WTC11 (cell line): Measurements from ENCODE around the gene LRRFIP2. TPM values are rescaled to one million over a fixed set of nuclear protein-coding genes. Genes with fewer than 3 reads are reported as not detected.
A peak's percentile ranks its signal among the peaks of the same experiment; 100 is the strongest.

Experiments used
- ATAC-seq: fragments of 200-7000 bp; cut with Tn5 transposase; 2 replicates; pipeline ENCODE4 v1.10.0; 2021; ENCODE audit warnings: mild to moderate bottlenecking, moderate library complexity
- CTCF ChIA-PET: fragments of 300-600 bp; sonication (Branson Sonifier 250); formaldehyde crosslinking; loops from one replicate; lab custom pipeline; 2021; ENCODE audit warnings: antibody characterized with exemption; lab: Charles Lee
- POLR2A ChIA-PET: fragments of 350-600 bp; sonication (Branson Sonifier 250); formaldehyde crosslinking; loops from one replicate; lab custom pipeline; 2021; ENCODE audit warnings: antibody characterized with exemption; lab: Charles Lee
- DNase-seq: peaks from one replicate; pipeline ENCODE4 v3.0.0; 2021; ENCODE audit warnings: low spot score
- H3K27ac Mint-ChIP-seq: 2 replicates; pipeline ENCODE4 v1.8.0; 2021; ENCODE audit warnings: mixed read lengths
- H3K27me3 Mint-ChIP-seq: 2 replicates; pipeline ENCODE4 v1.8.0; 2021; ENCODE audit warnings: low read depth, mild to moderate bottlenecking, moderate library complexity, mixed read lengths
- H3K36me3 Mint-ChIP-seq: 2 replicates; pipeline ENCODE4 v1.8.0; 2021; ENCODE audit warnings: mixed read lengths
- H3K4me1 Mint-ChIP-seq: 2 replicates; pipeline ENCODE4 v1.8.0; 2022; ENCODE audit warnings: mixed read lengths
- H3K4me3 Mint-ChIP-seq: 2 replicates; pipeline ENCODE4 v1.8.0; 2021; ENCODE audit warnings: mild to moderate bottlenecking, moderate library complexity, mixed read lengths
- H3K9me3 Mint-ChIP-seq: 2 replicates; pipeline ENCODE4 v1.8.0; 2021; ENCODE audit warnings: mixed read lengths
- ELF4 ChIP-seq: sonication (generic); formaldehyde crosslinking; IDR thresholded peaks from 2 replicates; pipeline ENCODE4 v1.8.1; 2022; ENCODE audit warnings: low read depth, mild to moderate bottlenecking, moderate library complexity, missing genetic modification reagents
- FOXK1 ChIP-seq: sonication (generic); formaldehyde crosslinking; IDR thresholded peaks from 2 replicates; pipeline ENCODE4 v1.8.0; 2022; ENCODE audit warnings: mild to moderate bottlenecking, moderate library complexity, missing genetic modification reagents
- GABPB1 ChIP-seq: sonication (generic); formaldehyde crosslinking; IDR thresholded peaks from 2 replicates; pipeline ENCODE4 v1.8.1; 2023; ENCODE audit warnings: mild to moderate bottlenecking, missing genetic modification reagents
- GRHL2 ChIP-seq: fragments of 250-450 bp; sonication (Bioruptor Pico); IDR thresholded peaks from 2 replicates; pipeline ENCODE4 v1.8.0; 2022; ENCODE audit warnings: mild to moderate bottlenecking, moderate library complexity; ENCODE audit not compliant: insufficient replicate concordance, severe bottlenecking
- HMGA2 ChIP-seq: fragments of 250-450 bp; sonication (Bioruptor Pico); IDR thresholded peaks from 2 replicates; pipeline ENCODE4 v1.4.0; 2021; ENCODE audit warnings: mild to moderate bottlenecking, moderate library complexity
- NFYB ChIP-seq: sonication (generic); formaldehyde crosslinking; conservative IDR thresholded peaks from 2 replicates; pipeline ENCODE4 v1.8.0; 2022; ENCODE audit warnings: low read depth, missing genetic modification reagents
- PRRX2 ChIP-seq: fragments of 250-450 bp; sonication (Bioruptor Pico); IDR thresholded peaks from 2 replicates; pipeline ENCODE4 v1.8.0; 2021; ENCODE audit warnings: mild to moderate bottlenecking
- RORB ChIP-seq: fragments of 250-450 bp; sonication (Bioruptor Pico); IDR thresholded peaks from 2 replicates; pipeline ENCODE4 v1.9.0; 2021; ENCODE audit warnings: mild to moderate bottlenecking
- SOX15 ChIP-seq: fragments of 250-450 bp; sonication (Bioruptor Pico); IDR thresholded peaks from 2 replicates; pipeline ENCODE4 v1.9.0; 2021; ENCODE audit warnings: mild to moderate bottlenecking
- ZNF121 ChIP-seq: sonication (generic); formaldehyde crosslinking; IDR thresholded peaks from 2 replicates; pipeline ENCODE4 v1.8.0; 2023; ENCODE audit warnings: missing genetic modification reagents
- ZNF138 ChIP-seq: sonication (generic); formaldehyde crosslinking; conservative IDR thresholded peaks from 2 replicates; pipeline ENCODE4 v1.8.1; 2022; ENCODE audit warnings: mild to moderate bottlenecking, moderate library complexity, missing genetic modification reagents
- ZNF263 ChIP-seq: sonication (generic); formaldehyde crosslinking; IDR thresholded peaks from 2 replicates; pipeline ENCODE4 v1.8.1; 2022; ENCODE audit warnings: low read depth, mild to moderate bottlenecking, moderate library complexity, missing genetic modification reagents
- total RNA-seq: library from RNA; stranded (reverse); gene quantifications from 3 replicates; pipeline ENCODE4 v1.2.3, GENCODE V29; 2021
- TF ChIP-seq, protein P1 (sequence below): sonication (generic); formaldehyde crosslinking; IDR thresholded peaks from 2 replicates; pipeline ENCODE4 v1.8.1; 2023; ENCODE audit warnings: mild to moderate bottlenecking, missing genetic modification reagents, borderline replicate concordance
- TF ChIP-seq, protein P2 (sequence below): sonication (generic); formaldehyde crosslinking; IDR thresholded peaks from 2 replicates; pipeline ENCODE4 v1.8.1; 2022; ENCODE audit warnings: missing genetic modification reagents, borderline replicate concordance
- TF ChIP-seq, protein P3 (sequence below): sonication (generic); formaldehyde crosslinking; IDR thresholded peaks from 2 replicates; pipeline ENCODE4 v1.8.0; 2023; ENCODE audit warnings: mild to moderate bottlenecking, missing genetic modification reagents
- TF ChIP-seq, protein P4 (sequence below): sonication (generic); formaldehyde crosslinking; IDR thresholded peaks from 2 replicates; pipeline ENCODE4 v1.8.0; 2022; ENCODE audit warnings: mild to moderate bottlenecking, missing genetic modification reagents
- TF ChIP-seq, protein P5 (sequence below): sonication (generic); formaldehyde crosslinking; conservative IDR thresholded peaks from 2 replicates; pipeline ENCODE4 v1.8.1; 2023; ENCODE audit warnings: mild to moderate bottlenecking, low read depth, missing genetic modification reagents, moderate library complexity
- TF ChIP-seq, protein P6 (sequence below): sonication (generic); formaldehyde crosslinking; IDR thresholded peaks from 2 replicates; pipeline ENCODE4 v1.8.0; 2023; ENCODE audit warnings: missing genetic modification reagents
- TF ChIP-seq, protein P7 (sequence below): fragments of 250-450 bp; sonication (Bioruptor Pico); IDR thresholded peaks from 2 replicates; pipeline ENCODE4 v1.8.0; 2021; ENCODE audit warnings: mild to moderate bottlenecking

The LRRFIP2 gene
- total RNA-seq, 1 experiment from 2014 or later = 23.7 TPM

DNA sequence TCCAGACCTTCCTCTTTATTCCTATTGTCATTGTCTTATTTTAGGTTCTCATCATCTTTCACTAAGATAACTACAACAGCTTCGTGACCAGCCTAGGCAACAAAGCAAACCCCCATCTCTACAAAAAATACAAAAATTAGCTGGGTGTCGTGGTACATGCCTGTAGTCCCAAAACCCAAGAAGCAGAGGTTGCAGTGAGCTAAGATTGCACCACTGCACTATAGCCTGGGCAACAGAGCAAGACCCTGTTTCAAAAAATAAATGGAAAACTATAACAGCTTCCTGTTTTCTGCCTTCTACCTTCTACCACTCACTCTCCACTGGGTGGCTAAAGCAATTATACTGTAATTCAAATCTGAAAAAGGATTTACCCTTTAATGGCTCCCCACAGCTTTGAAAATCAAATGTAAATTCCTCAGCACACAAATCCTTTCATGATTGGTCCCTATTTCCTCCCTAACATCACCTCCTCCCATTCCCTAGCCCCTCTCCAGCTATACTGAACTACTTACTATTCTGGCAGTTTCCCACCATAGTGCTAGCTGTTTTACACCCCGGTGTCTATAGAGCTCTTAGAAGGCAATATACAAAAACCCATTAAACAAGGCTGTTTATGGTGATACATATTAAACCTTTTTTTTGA is 33.4 kb downstream of the LRRFIP2 start:
- H3K9me3 Mint-ChIP-seq = no peaks in the 10 kb centered on the region
- TF ChIP-seq, protein P1, sequence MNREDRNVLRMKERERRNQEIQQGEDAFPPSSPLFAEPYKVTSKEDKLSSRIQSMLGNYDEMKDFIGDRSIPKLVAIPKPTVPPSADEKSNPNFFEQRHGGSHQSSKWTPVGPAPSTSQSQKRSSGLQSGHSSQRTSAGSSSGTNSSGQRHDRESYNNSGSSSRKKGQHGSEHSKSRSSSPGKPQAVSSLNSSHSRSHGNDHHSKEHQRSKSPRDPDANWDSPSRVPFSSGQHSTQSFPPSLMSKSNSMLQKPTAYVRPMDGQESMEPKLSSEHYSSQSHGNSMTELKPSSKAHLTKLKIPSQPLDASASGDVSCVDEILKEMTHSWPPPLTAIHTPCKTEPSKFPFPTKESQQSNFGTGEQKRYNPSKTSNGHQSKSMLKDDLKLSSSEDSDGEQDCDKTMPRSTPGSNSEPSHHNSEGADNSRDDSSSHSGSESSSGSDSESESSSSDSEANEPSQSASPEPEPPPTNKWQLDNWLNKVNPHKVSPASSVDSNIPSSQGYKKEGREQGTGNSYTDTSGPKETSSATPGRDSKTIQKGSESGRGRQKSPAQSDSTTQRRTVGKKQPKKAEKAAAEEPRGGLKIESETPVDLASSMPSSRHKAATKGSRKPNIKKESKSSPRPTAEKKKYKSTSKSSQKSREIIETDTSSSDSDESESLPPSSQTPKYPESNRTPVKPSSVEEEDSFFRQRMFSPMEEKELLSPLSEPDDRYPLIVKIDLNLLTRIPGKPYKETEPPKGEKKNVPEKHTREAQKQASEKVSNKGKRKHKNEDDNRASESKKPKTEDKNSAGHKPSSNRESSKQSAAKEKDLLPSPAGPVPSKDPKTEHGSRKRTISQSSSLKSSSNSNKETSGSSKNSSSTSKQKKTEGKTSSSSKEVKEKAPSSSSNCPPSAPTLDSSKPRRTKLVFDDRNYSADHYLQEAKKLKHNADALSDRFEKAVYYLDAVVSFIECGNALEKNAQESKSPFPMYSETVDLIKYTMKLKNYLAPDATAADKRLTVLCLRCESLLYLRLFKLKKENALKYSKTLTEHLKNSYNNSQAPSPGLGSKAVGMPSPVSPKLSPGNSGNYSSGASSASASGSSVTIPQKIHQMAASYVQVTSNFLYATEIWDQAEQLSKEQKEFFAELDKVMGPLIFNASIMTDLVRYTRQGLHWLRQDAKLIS = no peak
- peak; percentile 74; the same call in 1 of the 2 replicates for TF ChIP-seq ZNF121 (CRISPR knock-in tag)
- no peak for TF ChIP-seq ZNF263 (CRISPR knock-in tag)
- CTCF ChIA-PET = interaction anchor here (1.0 kb wide), 1 partner anchor 73 kb away, joined by 3 read pairs; no protein-coding TSS in a partner anchor
- ATAC-seq (peak; percentile 86), DNase-seq (no peak)
- no peaks in the 10 kb centered on the region for H3K4me1 Mint-ChIP-seq
- H3K36me3 Mint-ChIP-seq = peaks cover 8% of the 10 kb centered on the region
- POLR2A ChIA-PET = interaction anchor here (0.7 kb wide), 1 partner anchor 60 kb away, joined by 5 read pairs; no protein-coding TSS in a partner anchor
- no peak overlapping the region for H3K4me3 Mint-ChIP-seq
- H3K27ac Mint-ChIP-seq = no peak overlapping the region
- no peaks in the 10 kb centered on the region for H3K27me3 Mint-ChIP-seq

DNA sequence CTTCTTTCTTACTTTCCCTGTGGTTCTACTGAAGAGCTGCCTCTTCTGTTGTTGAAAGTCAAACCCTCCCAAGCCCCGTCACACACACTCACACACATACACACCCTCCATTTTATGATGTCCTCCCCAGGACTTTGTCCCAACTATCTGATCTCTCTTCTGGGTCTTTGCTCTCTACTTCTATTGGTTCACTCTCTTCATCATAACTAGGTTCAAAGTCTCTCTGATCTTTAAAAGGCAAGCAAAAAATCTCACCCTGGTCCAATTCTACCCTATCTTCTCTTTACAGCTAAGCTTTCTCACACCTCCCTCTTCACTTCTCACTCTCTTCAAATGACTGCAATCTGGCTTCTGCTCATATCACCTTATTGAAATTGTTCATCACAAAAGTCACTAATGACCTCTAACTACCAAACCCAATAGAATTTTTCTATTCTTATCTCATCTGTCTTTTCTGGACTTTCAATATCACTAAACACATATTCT is 34.8 kb downstream of the LRRFIP2 start:
- Mint-ChIP-seq H3K4me1 (no peaks in the 10 kb centered on the region), H3K27ac (no peak overlapping the region), H3K4me3 (no peak overlapping the region), H3K36me3 (peaks cover 8% of the 10 kb centered on the region), H3K27me3 (no peaks in the 10 kb centered on the region), H3K9me3 (no peaks in the 10 kb centered on the region)
- no peak for ATAC-seq
- TF ChIP-seq FOXK1 (CRISPR knock-in tag) (no peak), GRHL2 (CRISPR knock-in tag) (no peak), PRRX2 (no peak), RORB (CRISPR knock-in tag) (no peak), SOX15 (CRISPR knock-in tag) (no peak), GABPB1 (no peak), NFYB (CRISPR knock-in tag) (no peak), ELF4 (no peak), ZNF138 (no peak), HMGA2 (CRISPR knock-in tag) (no peak), ZNF263 (CRISPR knock-in tag) (no peak)
- TF ChIP-seq, protein P2, sequence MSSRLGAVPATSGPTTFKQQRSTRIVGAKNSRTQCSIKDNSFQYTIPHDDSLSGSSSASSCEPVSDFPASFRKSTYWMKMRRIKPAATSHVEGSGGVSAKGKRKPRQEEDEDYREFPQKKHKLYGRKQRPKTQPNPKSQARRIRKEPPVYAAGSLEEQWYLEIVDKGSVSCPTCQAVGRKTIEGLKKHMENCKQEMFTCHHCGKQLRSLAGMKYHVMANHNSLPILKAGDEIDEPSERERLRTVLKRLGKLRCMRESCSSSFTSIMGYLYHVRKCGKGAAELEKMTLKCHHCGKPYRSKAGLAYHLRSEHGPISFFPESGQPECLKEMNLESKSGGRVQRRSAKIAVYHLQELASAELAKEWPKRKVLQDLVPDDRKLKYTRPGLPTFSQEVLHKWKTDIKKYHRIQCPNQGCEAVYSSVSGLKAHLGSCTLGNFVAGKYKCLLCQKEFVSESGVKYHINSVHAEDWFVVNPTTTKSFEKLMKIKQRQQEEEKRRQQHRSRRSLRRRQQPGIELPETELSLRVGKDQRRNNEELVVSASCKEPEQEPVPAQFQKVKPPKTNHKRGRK = no peak
- TF ChIP-seq, protein P3, sequence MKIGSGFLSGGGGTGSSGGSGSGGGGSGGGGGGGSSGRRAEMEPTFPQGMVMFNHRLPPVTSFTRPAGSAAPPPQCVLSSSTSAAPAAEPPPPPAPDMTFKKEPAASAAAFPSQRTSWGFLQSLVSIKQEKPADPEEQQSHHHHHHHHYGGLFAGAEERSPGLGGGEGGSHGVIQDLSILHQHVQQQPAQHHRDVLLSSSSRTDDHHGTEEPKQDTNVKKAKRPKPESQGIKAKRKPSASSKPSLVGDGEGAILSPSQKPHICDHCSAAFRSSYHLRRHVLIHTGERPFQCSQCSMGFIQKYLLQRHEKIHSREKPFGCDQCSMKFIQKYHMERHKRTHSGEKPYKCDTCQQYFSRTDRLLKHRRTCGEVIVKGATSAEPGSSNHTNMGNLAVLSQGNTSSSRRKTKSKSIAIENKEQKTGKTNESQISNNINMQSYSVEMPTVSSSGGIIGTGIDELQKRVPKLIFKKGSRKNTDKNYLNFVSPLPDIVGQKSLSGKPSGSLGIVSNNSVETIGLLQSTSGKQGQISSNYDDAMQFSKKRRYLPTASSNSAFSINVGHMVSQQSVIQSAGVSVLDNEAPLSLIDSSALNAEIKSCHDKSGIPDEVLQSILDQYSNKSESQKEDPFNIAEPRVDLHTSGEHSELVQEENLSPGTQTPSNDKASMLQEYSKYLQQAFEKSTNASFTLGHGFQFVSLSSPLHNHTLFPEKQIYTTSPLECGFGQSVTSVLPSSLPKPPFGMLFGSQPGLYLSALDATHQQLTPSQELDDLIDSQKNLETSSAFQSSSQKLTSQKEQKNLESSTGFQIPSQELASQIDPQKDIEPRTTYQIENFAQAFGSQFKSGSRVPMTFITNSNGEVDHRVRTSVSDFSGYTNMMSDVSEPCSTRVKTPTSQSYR (CRISPR knock-in tag) = no peak
- TF ChIP-seq, protein P4, sequence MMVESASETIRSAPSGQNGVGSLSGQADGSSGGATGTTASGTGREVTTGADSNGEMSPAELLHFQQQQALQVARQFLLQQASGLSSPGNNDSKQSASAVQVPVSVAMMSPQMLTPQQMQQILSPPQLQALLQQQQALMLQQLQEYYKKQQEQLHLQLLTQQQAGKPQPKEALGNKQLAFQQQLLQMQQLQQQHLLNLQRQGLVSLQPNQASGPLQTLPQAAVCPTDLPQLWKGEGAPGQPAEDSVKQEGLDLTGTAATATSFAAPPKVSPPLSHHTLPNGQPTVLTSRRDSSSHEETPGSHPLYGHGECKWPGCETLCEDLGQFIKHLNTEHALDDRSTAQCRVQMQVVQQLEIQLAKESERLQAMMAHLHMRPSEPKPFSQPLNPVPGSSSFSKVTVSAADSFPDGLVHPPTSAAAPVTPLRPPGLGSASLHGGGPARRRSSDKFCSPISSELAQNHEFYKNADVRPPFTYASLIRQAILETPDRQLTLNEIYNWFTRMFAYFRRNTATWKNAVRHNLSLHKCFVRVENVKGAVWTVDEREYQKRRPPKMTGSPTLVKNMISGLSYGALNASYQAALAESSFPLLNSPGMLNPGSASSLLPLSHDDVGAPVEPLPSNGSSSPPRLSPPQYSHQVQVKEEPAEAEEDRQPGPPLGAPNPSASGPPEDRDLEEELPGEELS (CRISPR knock-in tag) = no peak
- TF ChIP-seq, protein P5, sequence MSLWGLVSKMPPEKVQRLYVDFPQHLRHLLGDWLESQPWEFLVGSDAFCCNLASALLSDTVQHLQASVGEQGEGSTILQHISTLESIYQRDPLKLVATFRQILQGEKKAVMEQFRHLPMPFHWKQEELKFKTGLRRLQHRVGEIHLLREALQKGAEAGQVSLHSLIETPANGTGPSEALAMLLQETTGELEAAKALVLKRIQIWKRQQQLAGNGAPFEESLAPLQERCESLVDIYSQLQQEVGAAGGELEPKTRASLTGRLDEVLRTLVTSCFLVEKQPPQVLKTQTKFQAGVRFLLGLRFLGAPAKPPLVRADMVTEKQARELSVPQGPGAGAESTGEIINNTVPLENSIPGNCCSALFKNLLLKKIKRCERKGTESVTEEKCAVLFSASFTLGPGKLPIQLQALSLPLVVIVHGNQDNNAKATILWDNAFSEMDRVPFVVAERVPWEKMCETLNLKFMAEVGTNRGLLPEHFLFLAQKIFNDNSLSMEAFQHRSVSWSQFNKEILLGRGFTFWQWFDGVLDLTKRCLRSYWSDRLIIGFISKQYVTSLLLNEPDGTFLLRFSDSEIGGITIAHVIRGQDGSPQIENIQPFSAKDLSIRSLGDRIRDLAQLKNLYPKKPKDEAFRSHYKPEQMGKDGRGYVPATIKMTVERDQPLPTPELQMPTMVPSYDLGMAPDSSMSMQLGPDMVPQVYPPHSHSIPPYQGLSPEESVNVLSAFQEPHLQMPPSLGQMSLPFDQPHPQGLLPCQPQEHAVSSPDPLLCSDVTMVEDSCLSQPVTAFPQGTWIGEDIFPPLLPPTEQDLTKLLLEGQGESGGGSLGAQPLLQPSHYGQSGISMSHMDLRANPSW (CRISPR knock-in tag) = no peak
- TF ChIP-seq, protein P6, sequence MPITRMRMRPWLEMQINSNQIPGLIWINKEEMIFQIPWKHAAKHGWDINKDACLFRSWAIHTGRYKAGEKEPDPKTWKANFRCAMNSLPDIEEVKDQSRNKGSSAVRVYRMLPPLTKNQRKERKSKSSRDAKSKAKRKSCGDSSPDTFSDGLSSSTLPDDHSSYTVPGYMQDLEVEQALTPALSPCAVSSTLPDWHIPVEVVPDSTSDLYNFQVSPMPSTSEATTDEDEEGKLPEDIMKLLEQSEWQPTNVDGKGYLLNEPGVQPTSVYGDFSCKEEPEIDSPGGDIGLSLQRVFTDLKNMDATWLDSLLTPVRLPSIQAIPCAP = no peak
- TF ChIP-seq, protein P7, sequence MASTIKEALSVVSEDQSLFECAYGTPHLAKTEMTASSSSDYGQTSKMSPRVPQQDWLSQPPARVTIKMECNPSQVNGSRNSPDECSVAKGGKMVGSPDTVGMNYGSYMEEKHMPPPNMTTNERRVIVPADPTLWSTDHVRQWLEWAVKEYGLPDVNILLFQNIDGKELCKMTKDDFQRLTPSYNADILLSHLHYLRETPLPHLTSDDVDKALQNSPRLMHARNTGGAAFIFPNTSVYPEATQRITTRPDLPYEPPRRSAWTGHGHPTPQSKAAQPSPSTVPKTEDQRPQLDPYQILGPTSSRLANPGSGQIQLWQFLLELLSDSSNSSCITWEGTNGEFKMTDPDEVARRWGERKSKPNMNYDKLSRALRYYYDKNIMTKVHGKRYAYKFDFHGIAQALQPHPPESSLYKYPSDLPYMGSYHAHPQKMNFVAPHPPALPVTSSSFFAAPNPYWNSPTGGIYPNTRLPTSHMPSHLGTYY (CRISPR knock-in tag) = no peak
- CTCF ChIA-PET = no interaction called here
- DNase-seq = no peak
- POLR2A ChIA-PET = no interaction called here
